Epithelial cell of esophagus (primary cell): Measurements from ENCODE around the gene AFAP1L2.

Source experiments
- DNase-seq: peaks from one replicate; pipeline ENCODE4 v3.0.0; 2010; ENCODE audit warnings: low read depth
- H3K4me3 ChIP-seq: 2 replicates; pipeline ENCODE4 v1.5.1; 2011; ENCODE audit warnings: mild to moderate bottlenecking, low read length, control low read depth
- CTCF ChIP-seq: IDR thresholded peaks from 2 replicates; pipeline ENCODE4 v1.5.1; 2011; ENCODE audit warnings: low read depth, mild to moderate bottlenecking, low read length, control low read depth, inconsistent platforms; ENCODE audit not compliant: insufficient read depth; ENCODE audit errors: missing control alignments

AFAP1L2 gene

GRCh38 chr10:114320249-114321116, 83.8 kb downstream of the AFAP1L2 start:
- no peak overlapping the region for H3K4me3 ChIP-seq
- peak; percentile 100 for DNase-seq
- TF ChIP-seq CTCF: no peak

- peak; percentile 72 for DNase-seq
- no peak for TF ChIP-seq CTCF
- H3K4me3 ChIP-seq: no peak overlapping the region
Observed at GRCh38 chr10:114319406-114320248, 84.7 kb downstream of the AFAP1L2 start.

GRCh38 chr10:114316744-114317143, 87.6 kb downstream of the AFAP1L2 start:
- no peak for TF ChIP-seq CTCF
- DNase-seq: no peak
- H3K4me3 ChIP-seq: no peak overlapping the region

- no peak overlapping the region for H3K4me3 ChIP-seq
- no peak for DNase-seq
- no peak for TF ChIP-seq CTCF
Observed at GRCh38 chr10:114315566-114316420, 88.5 kb downstream of the AFAP1L2 start.

GRCh38 chr10:114313866-114314265, 90.4 kb downstream of the AFAP1L2 start:
- no peak for TF ChIP-seq CTCF
- no peak for DNase-seq
- H3K4me3 ChIP-seq: no peak overlapping the region

- no peak overlapping the region for H3K4me3 ChIP-seq
- no peak for TF ChIP-seq CTCF
- no peak for DNase-seq
Observed at GRCh38 chr10:114313139-114313538, 91.2 kb downstream of the AFAP1L2 start.
